Measurements from ENCODE around the gene BMI1.

Gene BMI1

DNA sequence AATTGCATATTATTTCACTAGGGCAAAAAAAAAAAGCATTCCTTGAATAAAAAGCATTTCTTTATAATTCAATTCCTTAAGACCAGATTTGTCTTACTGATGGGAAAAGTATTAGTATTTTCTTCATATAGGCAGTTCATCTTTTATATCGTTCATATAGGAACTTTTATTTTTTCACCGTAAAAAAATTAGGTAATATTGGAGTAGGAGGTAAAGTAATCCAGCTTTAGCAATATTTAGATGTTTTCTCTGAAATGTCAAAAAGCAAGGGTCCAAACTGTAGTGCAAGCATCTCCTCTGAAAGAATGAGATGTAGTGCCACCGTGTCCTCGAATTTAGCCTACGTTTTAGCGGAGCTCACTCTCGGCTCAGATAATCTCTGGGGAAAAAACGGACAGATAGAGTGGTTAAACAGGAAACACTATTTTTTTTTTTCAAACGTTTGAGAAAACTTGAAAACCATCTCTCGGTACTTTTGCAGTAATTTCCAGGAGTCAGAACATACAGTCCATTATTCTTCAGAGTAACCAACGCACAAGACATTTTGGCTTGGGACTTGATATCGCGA lies 18.9 kb downstream of the BMI1 start:
- TF ChIP-seq, protein P1, sequence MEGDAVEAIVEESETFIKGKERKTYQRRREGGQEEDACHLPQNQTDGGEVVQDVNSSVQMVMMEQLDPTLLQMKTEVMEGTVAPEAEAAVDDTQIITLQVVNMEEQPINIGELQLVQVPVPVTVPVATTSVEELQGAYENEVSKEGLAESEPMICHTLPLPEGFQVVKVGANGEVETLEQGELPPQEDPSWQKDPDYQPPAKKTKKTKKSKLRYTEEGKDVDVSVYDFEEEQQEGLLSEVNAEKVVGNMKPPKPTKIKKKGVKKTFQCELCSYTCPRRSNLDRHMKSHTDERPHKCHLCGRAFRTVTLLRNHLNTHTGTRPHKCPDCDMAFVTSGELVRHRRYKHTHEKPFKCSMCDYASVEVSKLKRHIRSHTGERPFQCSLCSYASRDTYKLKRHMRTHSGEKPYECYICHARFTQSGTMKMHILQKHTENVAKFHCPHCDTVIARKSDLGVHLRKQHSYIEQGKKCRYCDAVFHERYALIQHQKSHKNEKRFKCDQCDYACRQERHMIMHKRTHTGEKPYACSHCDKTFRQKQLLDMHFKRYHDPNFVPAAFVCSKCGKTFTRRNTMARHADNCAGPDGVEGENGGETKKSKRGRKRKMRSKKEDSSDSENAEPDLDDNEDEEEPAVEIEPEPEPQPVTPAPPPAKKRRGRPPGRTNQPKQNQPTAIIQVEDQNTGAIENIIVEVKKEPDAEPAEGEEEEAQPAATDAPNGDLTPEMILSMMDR (IDR thresholded peaks at IDR 0.05; ENCODE audit: insufficient read depth, missing control alignments), result no peak
- DNase-seq (ENCODE audit: insufficient read length, low spot score) (no peak), FAIRE-seq (no peak)

DNA sequence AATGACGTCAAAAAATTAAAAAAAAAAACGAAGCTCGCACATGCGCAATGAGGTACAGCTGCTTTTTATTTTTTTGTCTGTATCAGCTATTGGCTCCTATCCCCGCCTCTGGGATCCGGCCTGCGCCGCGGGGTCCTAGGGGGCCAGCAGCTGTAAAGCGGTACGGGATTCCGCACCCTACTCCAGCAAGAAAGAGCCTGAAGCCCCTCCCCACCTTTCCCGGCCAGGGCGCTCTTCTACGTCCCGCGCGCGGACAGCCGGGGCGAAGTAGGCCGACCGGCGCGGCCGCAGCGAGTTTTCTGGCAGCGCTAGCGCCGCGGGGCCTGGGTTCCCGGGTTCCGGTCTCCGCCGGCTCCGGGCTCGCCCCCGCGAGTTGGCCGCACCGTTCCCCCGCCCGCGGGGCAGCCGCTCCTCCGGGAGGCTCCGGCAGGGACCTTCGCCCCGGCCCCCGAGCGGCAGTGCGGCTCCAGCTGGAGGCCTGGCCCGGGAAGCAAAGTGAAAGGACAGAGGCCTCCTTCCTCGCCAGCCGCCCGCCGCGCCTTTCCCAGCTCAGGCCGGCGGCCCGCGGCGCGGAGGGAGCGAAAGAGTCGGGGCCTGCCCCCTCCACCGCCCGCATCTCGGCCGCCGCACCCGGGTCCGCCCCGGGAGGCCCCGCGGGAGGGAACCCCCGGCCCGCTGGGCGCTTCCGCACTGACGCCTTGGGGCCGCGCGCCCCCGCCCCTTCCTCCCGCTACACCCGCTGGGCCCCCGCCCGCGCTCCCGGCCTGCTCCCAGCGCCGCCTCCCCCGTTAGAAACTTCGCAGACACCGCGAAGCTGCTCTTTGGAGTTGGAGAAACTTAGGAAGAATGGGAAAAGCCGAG lies 19.7 kb downstream of the BMI1 start:
- DNase-seq (ENCODE audit: insufficient read length, low spot score), result no peak
- TF ChIP-seq, protein P1 (IDR thresholded peaks at IDR 0.05; ENCODE audit: insufficient read depth, missing control alignments), result no peak
- FAIRE-seq, result no peak

DNA sequence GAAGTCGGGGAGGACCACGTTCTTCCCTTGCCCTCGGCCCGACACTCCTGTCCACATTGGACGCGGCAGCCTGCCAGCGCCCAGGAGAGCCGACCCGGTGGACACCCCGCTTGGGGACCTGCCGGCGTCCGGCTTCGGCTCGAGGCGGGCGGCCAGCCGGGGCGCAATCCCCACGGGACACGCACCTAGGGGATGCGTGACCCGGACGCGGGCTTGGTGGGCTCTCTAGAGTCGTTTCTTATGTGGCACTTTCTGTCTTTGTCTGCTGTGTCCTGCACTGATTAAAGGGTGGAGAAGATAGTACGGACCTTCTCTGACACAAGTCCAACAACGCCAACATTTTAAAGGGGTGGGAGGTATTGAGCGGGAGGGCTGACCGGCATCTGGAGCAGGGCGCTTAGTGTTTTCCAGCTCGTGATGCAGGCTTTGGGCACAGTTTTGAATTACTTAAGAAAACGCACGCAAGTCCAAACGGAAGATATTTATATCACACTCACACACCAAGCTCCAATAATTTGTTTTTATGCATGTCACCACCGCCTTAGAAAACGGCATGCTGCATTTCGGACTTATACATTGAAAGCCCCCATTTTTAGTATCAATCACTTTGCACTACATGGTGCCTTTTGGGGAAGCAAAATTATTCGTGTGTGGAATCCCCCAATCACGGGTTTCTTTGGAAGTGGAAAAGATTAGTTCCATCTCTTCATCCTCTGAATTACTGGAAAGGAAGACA lies 20.5 kb downstream of the BMI1 start:
- TF ChIP-seq, protein P1 (IDR thresholded peaks at IDR 0.05; ENCODE audit: insufficient read depth, missing control alignments), result no peak
- no peak for FAIRE-seq
- DNase-seq (ENCODE audit: insufficient read length, low spot score), result no peak

DNA sequence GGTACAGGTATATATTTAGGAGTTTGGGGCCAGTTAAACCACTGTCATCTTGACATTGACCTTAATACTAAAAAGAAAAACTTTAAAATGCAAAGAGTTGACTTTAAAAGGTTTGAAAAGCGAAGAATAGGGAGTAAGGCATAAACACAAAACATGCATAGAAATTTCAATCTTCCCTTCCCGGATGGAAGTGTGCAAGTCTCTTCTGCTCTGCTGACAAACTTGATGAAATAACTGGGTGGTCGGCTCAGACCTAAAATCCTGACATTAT lies 21.0 kb downstream of the BMI1 start:
- no peak for DNase-seq (ENCODE audit: insufficient read length, low spot score)
- TF ChIP-seq, protein P1 (IDR thresholded peaks at IDR 0.05; ENCODE audit: insufficient read depth, missing control alignments), result no peak
- FAIRE-seq, result no peak

DNA sequence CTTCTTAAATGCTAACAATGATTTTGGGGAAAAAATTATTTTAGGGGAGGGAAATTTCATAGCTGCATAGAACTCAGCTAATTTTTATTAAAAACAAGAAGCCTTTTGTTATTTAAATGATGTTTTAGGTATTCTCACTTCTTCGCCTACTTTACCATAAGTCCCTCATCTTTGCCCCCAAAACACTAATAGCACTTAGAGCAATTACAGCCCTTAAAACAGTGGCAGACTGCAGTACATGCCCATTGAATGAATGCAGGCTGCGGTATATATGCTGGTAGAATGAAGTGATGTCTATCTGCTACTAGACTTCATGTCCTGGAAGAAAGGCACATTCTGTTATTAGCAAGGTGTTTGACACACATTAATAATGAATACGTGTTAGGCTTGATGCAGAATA lies 21.5 kb downstream of the BMI1 start:
- TF ChIP-seq, protein P1 (IDR thresholded peaks at IDR 0.05; ENCODE audit: insufficient read depth, missing control alignments), result no peak
- DNase-seq (ENCODE audit: insufficient read length, low spot score) (no peak), FAIRE-seq (no peak)

DNA sequence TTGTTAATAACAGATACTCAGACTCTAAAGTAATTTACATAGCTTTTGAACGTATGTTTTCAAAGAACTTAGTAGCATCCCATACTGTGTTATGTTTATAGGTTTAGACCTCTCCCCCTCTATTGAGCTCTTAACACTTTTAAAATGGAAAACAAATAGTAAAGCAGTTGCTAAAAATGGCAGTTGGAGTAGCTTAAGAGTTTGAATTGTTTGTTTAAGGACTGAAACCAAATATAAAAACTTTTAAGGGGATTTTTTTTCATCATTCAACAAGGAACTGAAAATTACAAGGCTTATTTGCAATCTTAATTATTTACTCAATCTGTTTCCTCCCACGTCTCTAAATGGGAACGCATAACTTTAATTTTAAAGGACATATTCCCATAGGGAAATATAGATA lies 22.8 kb downstream of the BMI1 start:
- TF ChIP-seq, protein P1 (IDR thresholded peaks at IDR 0.05; ENCODE audit: insufficient read depth, missing control alignments), result no peak
- no peak for DNase-seq (ENCODE audit: insufficient read length, low spot score)
- FAIRE-seq, result no peak

DNA sequence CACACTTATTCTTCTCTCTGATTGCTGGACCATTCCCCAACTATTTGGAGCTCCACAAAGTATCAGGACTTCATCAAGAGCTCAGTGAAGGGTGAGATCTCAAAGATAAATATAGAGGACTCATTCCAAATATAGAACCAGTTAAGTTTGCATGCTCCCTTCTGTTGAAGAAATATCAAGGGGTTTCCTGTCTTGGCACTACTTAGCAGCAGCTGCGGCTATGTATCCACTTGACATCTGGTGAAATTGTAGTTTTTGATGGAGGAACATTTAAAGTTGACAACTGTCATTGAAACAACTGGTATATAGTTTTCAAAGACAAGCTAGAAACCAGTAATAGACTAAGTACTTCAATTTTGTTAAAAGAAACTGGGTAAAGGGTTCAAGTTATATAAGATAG lies 23.4 kb downstream of the BMI1 start:
- DNase-seq (ENCODE audit: insufficient read length, low spot score) (no peak), FAIRE-seq (no peak)
- TF ChIP-seq, protein P1 (IDR thresholded peaks at IDR 0.05; ENCODE audit: insufficient read depth, missing control alignments), result no peak
